Measurements from ENCODE around the gene GPR156. TPM values are rescaled to one million over a fixed set of nuclear protein-coding genes. Genes with fewer than 3 reads are reported as not detected.

GPR156 gene
- total and polyA plus RNA-seq, 2 donors (not counting 3 experiments of a cell fraction or from before 2014, with no cell fraction given), result 0.14 to 0.27 TPM

DNA sequence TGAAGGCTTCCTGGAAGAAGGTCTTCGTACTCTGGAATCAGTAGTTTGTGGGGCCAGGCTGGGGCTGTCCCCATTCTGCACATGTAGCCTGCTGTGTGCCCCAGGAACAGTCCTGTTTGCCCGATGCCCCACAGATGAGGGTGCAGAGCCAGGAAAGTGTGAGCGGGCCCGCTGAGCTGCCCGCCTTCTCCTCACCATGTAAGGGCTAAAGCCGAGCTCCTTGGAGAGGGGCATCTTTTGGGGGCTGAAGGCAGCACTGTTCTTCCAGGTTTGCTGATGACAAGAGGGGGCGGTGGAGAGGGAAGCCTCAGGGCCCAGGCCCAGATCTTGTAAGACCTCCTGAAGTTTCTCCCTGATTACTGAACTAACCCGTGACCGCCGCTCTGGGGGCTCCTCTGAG, 117.5 kb downstream of the GPR156 start:
- H3K79me2 ChIP-seq (ENCODE audit: control insufficient read depth, insufficient read depth, low read length), result no peaks in the 10 kb centered on the region
- H3K9me1 ChIP-seq (replicated peaks; ENCODE audit: control insufficient read depth, extremely low read depth, insufficient read depth, low read length), result no peaks in the 10 kb centered on the region
- H3K27ac ChIP-seq (ENCODE audit: insufficient read depth, low read depth, low read length), result no peak overlapping the region
- H3K9ac ChIP-seq (replicated peaks; ENCODE audit: extremely low read depth, insufficient read depth, low read length), result no peak overlapping the region
- H3K36me3 ChIP-seq (ENCODE audit: control insufficient read depth in 2 of 2, extremely low read depth in 1 of 2, insufficient read depth in 2 of 2, low read length in 2 of 2), result no peaks in the 10 kb centered on the region
- H3K4me3 ChIP-seq (replicated peaks in 1 of 3; ENCODE audit: insufficient read depth in 1 of 3, low read depth in 1 of 3, low read length in 3 of 3), result no peak overlapping the region
- H3K4me1 ChIP-seq (ENCODE audit: control insufficient read depth, extremely low read depth, insufficient read depth, low read length), result no peaks in the 10 kb centered on the region
- intact Hi-C loops (cut with micrococcal nuclease) (no loop called here), dilution Hi-C loops (cut with MboI; ENCODE audit: extremely low pct_ligation_motif_present, low sequenced_read_pairs) (no loop called here)
- H3K27me3 ChIP-seq (ENCODE audit: control insufficient read depth in 2 of 2, insufficient read depth in 2 of 2, low read length in 2 of 2), result peaks cover 0 to 2% of the 10 kb centered on the region in 2 experiments
- H3K4me2 ChIP-seq (ENCODE audit: insufficient read depth, low read length), result no peak overlapping the region
- DNase-seq (ENCODE audit: low read depth, low spot score) (no peak), FAIRE-seq (no peak)
- BruUV-seq (replicated peaks), result no TSS peak
- TF ChIP-seq POLR2AphosphoS5 (IDR thresholded peaks at IDR 0.05; ENCODE audit: insufficient read depth, low read depth, low read length) (no peak), GATA2 (IDR thresholded peaks at IDR 0.05; ENCODE audit: insufficient read depth, insufficient read length, low read depth, low read length) (no peak), MYC (IDR thresholded peaks at IDR 0.05; ENCODE audit: low read depth, low read length) (no peak), JUN (IDR thresholded peaks at IDR 0.05; ENCODE audit: borderline replicate concordance, insufficient read depth, insufficient read length, low read depth) (no peak), EZH2 (IDR thresholded peaks at IDR 0.05; ENCODE audit: borderline replicate concordance, low read depth, low read length, severe bottlenecking) (no peak), FOS (IDR thresholded peaks at IDR 0.05; ENCODE audit: borderline replicate concordance, insufficient read depth, low read length) (no peak), POLR2A (IDR thresholded peaks at IDR 0.05; ENCODE audit: low read depth, low read length) (no peak)
- TF ChIP-seq, protein P1, sequence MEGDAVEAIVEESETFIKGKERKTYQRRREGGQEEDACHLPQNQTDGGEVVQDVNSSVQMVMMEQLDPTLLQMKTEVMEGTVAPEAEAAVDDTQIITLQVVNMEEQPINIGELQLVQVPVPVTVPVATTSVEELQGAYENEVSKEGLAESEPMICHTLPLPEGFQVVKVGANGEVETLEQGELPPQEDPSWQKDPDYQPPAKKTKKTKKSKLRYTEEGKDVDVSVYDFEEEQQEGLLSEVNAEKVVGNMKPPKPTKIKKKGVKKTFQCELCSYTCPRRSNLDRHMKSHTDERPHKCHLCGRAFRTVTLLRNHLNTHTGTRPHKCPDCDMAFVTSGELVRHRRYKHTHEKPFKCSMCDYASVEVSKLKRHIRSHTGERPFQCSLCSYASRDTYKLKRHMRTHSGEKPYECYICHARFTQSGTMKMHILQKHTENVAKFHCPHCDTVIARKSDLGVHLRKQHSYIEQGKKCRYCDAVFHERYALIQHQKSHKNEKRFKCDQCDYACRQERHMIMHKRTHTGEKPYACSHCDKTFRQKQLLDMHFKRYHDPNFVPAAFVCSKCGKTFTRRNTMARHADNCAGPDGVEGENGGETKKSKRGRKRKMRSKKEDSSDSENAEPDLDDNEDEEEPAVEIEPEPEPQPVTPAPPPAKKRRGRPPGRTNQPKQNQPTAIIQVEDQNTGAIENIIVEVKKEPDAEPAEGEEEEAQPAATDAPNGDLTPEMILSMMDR (IDR thresholded peaks at IDR 0.05; ENCODE audit: extremely low read depth in 1 of 2, insufficient read depth in 1 of 2, low read depth in 1 of 2, low read length in 2 of 2), result no peak
- TF ChIP-seq, protein P2, sequence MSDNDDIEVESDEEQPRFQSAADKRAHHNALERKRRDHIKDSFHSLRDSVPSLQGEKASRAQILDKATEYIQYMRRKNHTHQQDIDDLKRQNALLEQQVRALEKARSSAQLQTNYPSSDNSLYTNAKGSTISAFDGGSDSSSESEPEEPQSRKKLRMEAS (IDR thresholded peaks at IDR 0.05; ENCODE audit: insufficient read depth, insufficient read length), result no peak
- CTCF ChIA-PET, result no interaction called here
- no peak overlapping the region for H2AFZ ChIP-seq (ENCODE audit: low read depth, low read length)
- H4K20me1 ChIP-seq (replicated peaks; ENCODE audit: control insufficient read depth, extremely low read depth, insufficient read depth, low read length), result no peaks in the 10 kb centered on the region
- POLR2A ChIA-PET, result no interaction called here
- no peaks in the 10 kb centered on the region for H3K9me3 ChIP-seq (replicated peaks; ENCODE audit: control insufficient read depth, insufficient read depth, low read length)

Measured in endothelial cell of umbilical vein (primary cell).